SK-N-SH treated with all-trans-retinoic acid at 6 μM for 48 hours (cell line): ENCODE results near the gene BCAM.

Experiments
- ESRRG ChIP-seq: fragments of 250-450 bp; sonication (Bioruptor Pico); IDR thresholded peaks from 2 replicates; pipeline ENCODE4 v1.6.1; 2021; ENCODE audit warnings: mild to moderate bottlenecking
- TF ChIP-seq, protein P1 (sequence below): fragments of 250-450 bp; sonication (Bioruptor Pico); IDR thresholded peaks from 2 replicates; pipeline ENCODE4 v1.5.0; 2020; ENCODE audit warnings: mild to moderate bottlenecking, moderate library complexity

DNA sequence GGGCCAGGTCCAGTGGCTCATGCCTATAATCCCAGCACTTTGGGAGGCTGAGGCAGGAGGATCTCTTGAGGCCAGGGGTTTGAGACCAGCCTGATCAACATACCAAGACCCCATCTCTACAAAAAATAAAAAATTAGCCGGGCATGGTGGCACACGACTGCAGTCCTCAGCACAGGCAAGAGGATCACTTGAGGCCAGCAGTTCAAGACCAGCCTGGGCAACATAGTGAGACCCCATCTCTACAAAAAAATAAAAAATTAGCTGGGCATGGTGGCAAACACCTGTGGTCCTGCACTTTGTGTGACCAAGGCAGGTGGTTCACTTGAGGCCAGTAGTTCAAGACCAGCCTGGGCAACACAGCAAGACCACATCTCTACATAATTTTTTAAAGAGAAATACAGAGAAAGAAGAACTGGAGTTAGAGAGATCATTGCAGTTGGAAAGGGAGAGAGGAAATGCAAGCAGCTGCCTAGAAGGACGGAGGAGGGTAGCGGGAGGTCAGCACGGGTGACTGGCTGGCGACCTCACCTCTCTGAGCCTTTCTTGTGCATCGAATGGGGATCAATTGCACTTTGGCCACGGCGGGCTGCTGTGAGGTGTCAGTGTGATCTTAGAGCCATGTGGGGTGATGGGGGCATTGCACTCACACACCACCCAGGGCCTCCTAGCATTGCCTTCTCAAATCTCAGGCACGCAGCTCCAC lies 13.9 kb downstream of the BCAM start:
- TF ChIP-seq, protein P1, sequence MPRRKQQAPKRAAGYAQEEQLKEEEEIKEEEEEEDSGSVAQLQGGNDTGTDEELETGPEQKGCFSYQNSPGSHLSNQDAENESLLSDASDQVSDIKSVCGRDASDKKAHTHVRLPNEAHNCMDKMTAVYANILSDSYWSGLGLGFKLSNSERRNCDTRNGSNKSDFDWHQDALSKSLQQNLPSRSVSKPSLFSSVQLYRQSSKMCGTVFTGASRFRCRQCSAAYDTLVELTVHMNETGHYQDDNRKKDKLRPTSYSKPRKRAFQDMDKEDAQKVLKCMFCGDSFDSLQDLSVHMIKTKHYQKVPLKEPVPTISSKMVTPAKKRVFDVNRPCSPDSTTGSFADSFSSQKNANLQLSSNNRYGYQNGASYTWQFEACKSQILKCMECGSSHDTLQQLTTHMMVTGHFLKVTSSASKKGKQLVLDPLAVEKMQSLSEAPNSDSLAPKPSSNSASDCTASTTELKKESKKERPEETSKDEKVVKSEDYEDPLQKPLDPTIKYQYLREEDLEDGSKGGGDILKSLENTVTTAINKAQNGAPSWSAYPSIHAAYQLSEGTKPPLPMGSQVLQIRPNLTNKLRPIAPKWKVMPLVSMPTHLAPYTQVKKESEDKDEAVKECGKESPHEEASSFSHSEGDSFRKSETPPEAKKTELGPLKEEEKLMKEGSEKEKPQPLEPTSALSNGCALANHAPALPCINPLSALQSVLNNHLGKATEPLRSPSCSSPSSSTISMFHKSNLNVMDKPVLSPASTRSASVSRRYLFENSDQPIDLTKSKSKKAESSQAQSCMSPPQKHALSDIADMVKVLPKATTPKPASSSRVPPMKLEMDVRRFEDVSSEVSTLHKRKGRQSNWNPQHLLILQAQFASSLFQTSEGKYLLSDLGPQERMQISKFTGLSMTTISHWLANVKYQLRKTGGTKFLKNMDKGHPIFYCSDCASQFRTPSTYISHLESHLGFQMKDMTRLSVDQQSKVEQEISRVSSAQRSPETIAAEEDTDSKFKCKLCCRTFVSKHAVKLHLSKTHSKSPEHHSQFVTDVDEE (CRISPR knock-in tag) = no peak
- no peak for TF ChIP-seq ESRRG (CRISPR knock-in tag)
